GM21381 (cell line): ENCODE measurements around the gene CDK10.

Experiments used
- ATAC-seq: cut with Tn5 transposase; IDR thresholded peaks from one replicate; pipeline ENCODE4 v1.9.1; 2021; ENCODE audit warnings: mild to moderate bottlenecking, moderate library complexity; ENCODE audit not compliant: unreplicated experiment

The CDK10 gene

DNA sequence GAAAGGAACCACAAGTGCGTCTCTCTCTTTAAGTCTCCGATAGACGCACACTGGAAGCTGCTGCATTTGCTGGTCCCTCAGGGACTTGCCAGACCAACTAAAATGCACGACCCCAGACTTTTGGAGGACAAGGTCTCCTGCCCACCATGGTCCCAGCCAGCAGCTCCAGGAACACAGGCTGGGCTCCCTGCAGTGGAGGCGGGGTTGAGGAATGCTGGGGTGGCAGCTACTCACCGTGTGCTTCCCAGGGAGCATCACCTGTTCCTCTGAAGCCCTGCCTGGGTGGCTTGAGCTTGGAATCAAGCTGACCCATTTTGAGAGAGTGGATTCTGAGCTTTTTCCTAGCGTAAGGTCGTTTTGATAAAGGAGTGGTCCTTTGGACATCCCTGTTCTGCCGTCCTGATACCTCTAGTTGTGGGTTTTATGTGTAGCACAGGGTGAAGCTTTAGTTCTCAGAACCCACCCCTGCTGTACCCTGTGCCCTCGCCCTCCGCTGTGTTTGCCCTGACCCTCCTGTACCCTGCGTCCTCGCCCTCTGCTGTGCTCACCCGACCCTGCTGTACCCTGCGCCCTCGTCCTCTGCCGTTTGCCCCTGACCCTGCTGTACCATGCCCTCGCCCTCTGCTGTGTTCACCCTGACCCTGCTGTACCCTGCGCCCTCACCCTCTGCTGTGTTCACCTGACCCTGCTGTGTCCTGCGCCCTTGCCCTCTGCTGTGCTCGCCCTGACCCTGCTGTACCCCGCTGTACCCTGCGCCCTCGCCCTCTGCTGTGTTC lies 45.8 kb downstream of the CDK10 start:
- no peak for ATAC-seq

DNA sequence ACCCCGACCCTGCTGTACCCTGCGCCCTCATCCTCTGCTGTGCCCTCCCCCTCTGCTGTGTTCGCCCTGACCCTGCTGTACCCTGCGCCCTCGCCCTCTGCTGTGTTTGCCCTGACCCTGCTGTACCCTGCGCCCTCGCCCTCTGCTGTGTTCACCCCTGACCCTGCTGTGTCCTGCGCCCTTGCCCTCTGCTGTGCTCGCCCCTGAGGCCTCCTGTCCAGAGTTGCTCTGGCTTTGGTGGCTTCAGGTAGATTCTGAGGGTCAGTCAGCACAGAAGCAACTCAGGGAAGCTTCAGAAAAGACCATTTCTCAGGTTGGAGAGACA lies 46.4 kb downstream of the CDK10 start:
- ATAC-seq: no peak

DNA sequence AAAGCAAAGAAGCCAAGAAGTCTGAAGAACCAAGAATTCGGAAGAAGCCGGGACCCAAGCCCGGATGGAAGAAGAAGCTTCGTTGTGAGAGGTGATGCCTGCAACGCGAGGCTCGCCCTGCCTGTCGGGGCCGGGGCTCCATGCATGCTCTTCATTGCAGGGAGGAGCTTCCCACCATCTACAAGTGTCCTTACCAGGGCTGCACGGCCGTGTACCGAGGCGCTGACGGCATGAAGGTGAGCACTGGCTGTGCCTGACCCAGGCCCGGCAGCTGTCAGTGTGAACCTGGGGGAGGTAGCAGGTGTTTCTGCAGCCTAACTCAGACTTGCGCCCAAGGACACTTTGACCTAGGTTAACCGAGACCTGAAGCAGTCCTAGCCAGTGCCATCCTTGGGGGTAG lies 46.8 kb downstream of the CDK10 start:
- no peak for ATAC-seq

DNA sequence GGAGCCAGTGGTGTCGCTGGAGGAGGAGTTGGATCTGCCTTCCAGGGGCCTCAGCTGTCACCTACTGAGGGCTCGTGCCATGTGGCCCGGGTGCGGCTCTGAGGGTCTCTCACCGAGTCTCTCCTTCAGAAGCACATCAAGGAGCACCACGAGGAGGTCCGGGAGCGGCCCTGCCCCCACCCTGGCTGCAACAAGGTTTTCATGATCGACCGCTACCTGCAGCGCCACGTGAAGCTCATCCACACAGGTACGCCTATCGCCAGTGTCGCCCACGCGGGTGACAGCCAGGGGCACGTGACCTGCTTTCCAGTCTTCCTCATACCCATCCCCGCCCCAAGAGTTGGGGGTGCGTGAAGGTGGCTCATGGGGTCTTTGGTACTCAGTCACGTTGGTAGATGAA lies 47.3 kb downstream of the CDK10 start:
- ATAC-seq: no peak

DNA sequence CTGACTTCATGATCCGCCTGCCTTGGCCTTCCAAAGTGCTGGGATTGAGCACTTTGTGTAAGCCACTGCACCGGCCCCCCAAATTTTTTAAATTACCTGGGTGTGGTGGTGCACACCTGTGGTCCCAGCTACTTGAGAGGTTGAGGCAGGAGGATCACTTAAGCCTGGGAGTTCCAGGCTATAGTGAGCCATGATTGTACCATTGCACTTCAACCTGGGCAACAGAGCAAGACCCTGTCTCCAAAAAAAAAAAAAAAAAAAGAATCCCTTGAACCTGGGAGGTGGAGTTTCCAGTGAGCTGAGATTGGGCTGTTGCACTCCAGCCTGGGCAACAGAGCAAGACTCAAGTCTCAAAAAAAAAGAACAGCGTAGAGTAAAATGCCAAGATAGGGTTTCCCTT lies 50.1 kb downstream of the CDK10 start:
- ATAC-seq: no peak

DNA sequence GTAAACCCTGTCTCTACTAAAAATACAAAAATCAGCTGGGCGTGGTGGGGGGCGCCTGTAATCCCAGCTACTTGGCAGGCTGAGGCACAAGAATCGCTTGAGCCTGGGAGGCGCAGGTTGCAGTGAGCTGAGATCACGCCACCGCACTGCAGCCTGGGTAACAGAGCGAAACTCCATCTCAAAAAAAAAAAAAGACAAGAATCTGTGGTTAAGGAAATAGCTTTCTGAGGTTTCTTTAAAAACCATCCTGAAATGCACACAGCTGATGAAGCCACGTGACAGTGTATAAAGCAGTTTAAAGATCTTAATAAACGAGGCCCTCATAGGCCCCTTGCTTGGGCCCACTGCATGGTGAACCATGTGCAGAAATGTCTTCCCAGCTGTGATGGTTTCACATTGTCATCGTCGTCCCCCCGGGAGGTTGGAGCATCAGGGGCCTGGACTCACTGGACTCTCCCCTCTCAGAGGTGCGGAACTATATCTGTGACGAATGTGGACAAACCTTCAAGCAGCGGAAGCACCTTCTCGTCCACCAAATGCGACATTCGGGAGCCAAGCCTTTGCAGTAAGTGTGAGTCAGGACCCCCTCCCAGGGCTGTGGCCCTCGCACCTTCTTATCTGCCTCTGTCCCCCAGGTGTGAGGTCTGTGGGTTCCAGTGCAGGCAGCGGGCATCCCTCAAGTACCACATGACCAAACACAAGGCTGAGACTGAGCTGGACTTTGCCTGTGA lies 51.0 kb downstream of the CDK10 start:
- no peak for ATAC-seq

DNA sequence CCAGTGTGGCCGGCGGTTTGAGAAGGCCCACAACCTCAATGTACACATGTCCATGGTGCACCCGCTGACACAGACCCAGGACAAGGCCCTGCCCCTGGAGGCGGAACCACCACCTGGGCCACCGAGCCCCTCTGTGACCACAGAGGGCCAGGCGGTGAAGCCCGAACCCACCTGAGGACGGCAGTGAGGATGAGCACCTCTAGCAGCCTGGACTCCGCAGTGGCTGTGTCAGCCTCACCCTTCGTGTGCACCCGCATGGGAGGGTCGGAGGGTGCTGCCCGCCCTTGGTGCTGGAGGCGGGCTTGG lies 51.5 kb downstream of the CDK10 start:
- ATAC-seq: no peak

DNA sequence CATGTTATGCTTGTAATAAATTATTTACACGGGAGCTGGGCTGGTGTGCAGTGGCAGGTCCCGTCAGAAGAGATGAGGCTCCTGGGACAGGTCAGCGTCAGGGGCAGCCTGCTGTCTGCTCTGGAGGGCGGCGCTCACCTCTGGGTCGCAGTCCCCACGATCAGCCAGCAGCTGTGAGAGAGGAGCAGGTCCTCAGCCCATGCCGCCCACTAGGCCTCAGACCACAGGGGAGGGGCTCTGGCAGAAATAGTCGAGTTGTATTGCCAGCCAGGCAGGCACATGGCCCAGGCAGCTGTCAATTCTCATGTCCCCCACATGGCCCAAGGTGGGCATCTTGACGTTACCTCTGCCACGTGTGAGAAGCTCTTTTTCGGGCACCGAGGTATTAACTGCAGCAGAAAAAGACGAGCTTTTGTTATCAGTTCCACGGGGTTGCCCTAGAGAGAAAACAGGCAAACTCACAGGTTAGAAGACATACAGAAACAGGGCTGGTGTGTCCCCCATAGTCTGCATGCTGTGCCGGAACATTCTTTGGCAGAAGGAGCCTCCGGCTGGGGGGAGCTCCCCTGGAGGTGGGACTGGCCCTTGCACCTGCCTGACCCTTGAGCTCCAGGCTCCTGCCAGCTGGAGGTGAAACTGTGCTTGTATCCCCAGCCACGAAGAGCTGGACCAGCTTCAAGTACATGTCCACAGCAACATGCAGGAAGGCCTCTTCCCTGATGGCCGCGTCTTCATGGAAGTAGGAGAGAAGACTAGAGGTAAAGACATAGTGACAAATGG lies 52.2 kb downstream of the CDK10 start:
- ATAC-seq: no peak

DNA sequence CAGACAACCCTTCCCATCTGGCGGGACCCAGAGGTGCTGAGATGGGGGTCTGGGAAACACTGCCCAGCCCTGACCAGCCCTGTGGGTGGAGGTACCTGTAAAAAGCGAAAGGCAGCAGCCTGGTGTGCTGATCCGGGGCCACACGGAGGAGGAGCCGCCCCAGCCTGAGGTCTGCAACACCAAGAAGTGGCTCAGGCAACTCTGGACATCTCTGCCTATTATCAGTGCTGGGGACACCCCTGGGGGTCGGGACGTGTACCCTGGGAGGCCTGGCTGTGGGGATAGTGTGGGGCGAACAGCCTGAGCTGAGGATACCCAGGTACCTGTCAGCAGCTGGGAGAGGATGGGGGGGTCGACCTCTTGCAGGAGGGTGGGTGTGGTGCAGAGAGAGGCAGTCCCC lies 52.9 kb downstream of the CDK10 start:
- no peak for ATAC-seq

DNA sequence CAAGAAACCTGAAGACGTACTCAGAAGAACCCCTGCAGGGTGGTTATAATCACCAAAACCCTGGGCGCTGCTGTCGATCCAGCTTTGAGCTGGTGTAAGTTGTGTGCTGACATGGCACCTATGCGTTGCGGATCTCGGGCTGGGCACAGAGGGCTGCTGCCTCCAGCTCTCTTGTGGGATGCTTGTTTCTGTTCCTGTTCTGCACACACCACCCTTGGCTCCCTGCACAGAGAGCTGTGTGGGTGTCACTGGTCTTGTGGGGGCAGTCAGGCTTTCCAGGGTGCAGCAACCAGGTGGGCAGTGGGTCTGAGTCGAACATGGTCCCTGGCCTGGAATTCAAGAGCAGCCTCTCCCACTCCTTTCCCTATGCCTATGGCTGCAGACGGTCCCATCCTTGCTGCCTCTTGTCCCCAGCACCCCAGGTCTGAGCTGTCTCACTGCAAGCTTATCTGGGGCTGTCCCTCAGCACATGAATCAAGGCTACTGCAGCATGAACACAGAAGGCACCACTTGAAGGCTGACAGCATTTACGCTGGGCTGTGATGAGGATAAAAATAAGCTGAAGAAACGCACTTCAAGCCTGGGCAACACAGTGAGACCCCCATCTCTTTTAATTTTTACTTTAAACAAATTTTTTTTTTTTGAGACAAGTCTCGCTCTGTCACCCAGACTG lies 55.0 kb downstream of the CDK10 start:
- no peak for ATAC-seq

DNA sequence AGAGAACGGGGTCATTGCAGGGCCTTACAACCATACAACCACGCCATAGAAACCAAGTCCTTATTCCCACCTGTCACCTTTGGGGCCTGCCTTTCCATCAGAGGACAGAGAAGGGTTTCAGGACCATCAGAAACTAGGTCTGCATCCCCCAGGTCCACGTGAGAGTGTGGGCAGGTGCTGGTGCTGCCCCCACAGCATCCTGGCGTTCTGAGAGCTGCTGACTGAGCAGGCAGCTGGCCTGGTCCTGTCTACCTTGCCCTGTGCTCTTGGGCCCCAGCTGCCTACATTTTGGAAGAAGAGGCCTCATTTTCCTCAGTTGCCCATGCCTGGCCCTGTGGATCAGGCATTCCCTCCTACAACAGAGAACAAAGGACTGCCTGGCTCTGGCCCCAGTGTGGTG lies 56.5 kb downstream of the CDK10 start:
- ATAC-seq: no peak

DNA sequence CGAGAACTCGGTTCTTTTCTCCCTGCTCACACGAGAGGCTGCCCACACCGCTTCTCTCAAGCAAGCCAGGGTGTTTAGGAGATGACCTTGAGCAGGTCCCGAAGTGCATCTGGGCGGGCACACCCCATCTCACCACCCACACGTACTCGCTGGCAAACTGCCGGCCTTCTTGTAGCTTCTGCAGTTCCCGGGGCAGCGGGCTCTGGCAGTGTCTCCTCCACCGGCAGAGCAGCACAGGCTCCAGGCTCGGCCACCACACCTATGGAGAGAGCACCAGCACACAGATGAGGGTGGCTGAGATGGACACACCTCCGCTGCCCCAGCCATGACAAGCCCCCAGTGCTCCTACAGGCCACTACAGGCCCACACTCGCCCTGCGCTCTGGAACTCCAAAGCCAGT lies 58.3 kb downstream of the CDK10 start:
- ATAC-seq: no peak
